ENCODE results near the gene MCRIP1. TPM values are rescaled to one million over a fixed set of nuclear protein-coding genes. Genes with fewer than 3 reads are reported as not detected.

MCRIP1 gene
- total RNA-seq, 3 donors from 2014 or later (not counting 1 experiment from before 2014, with no cell fraction given) = 81.1 to 95.5 (median 84.2) TPM

DNA sequence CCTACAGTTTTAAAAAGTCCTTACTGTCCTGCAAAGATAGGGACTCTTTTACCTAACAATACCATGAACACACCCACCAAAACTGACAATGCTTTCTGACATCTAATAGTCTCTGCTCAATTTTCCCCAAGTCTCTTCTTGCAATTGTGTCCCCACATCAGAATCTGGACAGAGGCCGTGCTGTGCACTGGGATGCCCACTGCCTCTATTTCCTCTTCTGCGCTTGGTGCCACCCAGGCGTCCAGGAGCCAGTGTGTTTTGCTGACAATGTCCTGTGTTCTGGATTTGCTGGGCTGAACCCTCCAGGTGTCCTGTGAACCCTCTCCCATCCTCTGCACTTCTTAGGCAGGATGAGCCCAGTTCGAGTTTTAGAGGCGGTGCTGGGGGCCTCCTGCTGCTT is 44.5 kb upstream of the MCRIP1 start:
- intact Hi-C loops (cut with micrococcal nuclease) = loop anchor here (10.0 kb wide), 1 partner anchor 217 kb away; the partner anchor contains the start of gene FASN
- H3K27ac Mint-ChIP-seq = peak overlapping the region in 1 of 2 donors; percentile 15
- no peaks in the 10 kb centered on the region for H3K9me3 Mint-ChIP-seq

DNA sequence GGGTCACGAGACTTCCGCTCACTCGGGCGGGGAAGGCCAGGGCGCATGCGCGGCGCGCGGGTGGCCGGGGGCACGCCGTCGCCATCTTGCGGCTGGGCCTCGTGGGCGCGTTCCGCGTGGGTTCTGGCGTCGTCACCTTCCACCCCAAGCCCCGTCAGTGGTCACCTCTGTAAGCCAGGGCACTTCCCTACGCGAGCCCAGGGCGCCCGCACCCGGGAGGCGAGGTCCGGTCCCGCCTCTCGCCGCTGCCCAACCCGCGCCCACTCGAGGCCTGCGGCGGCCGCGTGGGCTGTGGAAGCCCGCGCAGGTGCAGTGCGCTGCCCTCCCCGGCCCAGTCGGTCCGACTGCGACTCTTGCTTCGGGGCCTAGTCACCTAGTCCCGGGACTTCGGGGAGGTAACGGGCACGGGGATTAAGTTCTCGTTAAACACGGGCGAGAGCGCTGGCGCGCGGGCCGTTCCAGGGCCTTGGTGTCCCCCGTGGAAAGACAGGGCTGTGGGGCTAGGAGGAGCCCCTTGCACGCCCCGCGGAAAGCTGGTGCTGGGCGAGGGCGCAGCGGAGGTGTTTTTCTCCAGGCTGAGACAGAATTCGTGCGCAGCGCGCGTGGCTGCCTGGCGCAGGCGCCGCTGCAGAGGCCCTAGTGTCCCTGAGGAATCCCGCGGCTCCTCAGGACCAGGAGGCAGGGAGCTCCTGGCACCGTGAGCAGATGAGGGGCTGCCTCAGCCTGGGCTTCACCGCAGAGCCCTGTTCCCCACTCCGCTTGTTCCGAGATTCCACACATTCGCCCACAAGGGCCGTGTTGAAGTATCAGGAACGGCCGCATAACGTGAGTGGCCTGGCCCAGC is 38.5 kb upstream of the MCRIP1 start:
- ATAC-seq = peak in 2 of 3 donors; percentile 25 to 48
- H3K4me1 ChIP-seq (ENCODE audit: control insufficient read depth, insufficient read depth, low read length) = peaks cover 48% of the 10 kb centered on the region
- Mint-ChIP-seq H3K27ac (peak overlapping the region; percentile 85 to 90), H3K9me3 (no peaks in the 10 kb centered on the region), H3K4me3 (peak overlapping the region; percentile 88), H3K27me3 (ENCODE audit: low read depth in 2 of 2) (no peaks in the 10 kb centered on the region), H3K4me1 (peaks cover 14 to 40% of the 10 kb centered on the region in 2 donors), H3K36me3 (no peaks in the 10 kb centered on the region)
- peak overlapping the region; percentile 96 for H3K27ac ChIP-seq (ENCODE audit: low read length)
- TF ChIP-seq, protein P1, sequence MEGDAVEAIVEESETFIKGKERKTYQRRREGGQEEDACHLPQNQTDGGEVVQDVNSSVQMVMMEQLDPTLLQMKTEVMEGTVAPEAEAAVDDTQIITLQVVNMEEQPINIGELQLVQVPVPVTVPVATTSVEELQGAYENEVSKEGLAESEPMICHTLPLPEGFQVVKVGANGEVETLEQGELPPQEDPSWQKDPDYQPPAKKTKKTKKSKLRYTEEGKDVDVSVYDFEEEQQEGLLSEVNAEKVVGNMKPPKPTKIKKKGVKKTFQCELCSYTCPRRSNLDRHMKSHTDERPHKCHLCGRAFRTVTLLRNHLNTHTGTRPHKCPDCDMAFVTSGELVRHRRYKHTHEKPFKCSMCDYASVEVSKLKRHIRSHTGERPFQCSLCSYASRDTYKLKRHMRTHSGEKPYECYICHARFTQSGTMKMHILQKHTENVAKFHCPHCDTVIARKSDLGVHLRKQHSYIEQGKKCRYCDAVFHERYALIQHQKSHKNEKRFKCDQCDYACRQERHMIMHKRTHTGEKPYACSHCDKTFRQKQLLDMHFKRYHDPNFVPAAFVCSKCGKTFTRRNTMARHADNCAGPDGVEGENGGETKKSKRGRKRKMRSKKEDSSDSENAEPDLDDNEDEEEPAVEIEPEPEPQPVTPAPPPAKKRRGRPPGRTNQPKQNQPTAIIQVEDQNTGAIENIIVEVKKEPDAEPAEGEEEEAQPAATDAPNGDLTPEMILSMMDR (IDR thresholded peaks at IDR 0.05) = peak; percentile 38
- H3K27me3 ChIP-seq (ENCODE audit: control insufficient read depth, insufficient read depth, low read length) = no peaks in the 10 kb centered on the region
- peaks cover 25% of the 10 kb centered on the region for H3K36me3 ChIP-seq (ENCODE audit: control insufficient read depth, insufficient read depth, low read length)
- DNase-seq = peak; percentile 96 to 97
- H3K9me3 ChIP-seq (ENCODE audit: control insufficient read depth, insufficient read depth, low read length) = no peaks in the 10 kb centered on the region
- H3K4me3 ChIP-seq (ENCODE audit: low read length) = peak overlapping the region; percentile 87
- WGBS (ENCODE audit: insufficient coverage) = under 1% methylated on average over 86 of the region's 86 CpGs
- intact Hi-C loops (cut with micrococcal nuclease) = loop anchor here (10.0 kb wide), 1 partner anchor 223 kb away; the partner anchor contains the start of gene FASN

More for the DNA sequence above, 44.5 kb upstream of the MCRIP1 start:
- Mint-ChIP-seq H3K4me3 (no peak overlapping the region), H3K27me3 (ENCODE audit: low read depth in 2 of 2) (no peaks in the 10 kb centered on the region), H3K36me3 (peaks cover 5% of the 10 kb centered on the region), H3K4me1 (peaks cover 0 to 6% of the 10 kb centered on the region in 2 donors)
- DNase-seq (no peak), ATAC-seq (no peak)
- TF ChIP-seq, protein P1 (IDR thresholded peaks at IDR 0.05) = no peak
- Histone ChIP-seq H3K36me3 (ENCODE audit: control insufficient read depth, insufficient read depth, low read length) (peaks cover 5% of the 10 kb centered on the region), H3K4me3 (ENCODE audit: low read length) (no peak overlapping the region), H3K27me3 (ENCODE audit: control insufficient read depth, insufficient read depth, low read length) (no peaks in the 10 kb centered on the region), H3K27ac (ENCODE audit: low read length) (no peak overlapping the region), H3K9me3 (ENCODE audit: control insufficient read depth, insufficient read depth, low read length) (no peaks in the 10 kb centered on the region), H3K4me1 (ENCODE audit: control insufficient read depth, insufficient read depth, low read length) (peaks cover 4% of the 10 kb centered on the region)
- 92% methylated on average over 5 of the region's 5 CpGs for WGBS (ENCODE audit: insufficient coverage)

DNA sequence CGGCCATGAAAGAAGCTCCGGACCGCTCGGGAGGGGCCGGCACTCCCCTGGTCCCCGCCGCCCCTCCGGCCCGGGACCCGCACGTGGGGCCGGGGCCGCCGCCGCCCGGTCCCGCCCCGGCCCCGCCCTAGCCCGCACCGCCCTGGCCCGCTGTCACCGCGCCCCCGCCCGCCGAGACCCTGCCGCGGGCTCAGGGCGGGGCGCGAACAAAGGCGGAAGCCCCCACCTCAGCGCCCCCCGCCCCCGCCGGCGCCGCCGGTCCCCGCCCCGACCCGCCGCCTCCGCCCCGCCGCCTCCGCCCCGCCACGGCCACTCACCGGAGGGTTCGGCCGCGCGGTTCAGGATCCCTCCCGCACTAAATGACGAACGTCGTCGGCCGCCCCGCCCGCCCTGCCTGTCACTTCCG is 37.9 kb upstream of the MCRIP1 start, which contains the start of gene ARHGDIA:
ARHGDIA (minus strand) TSS at position 357 of the 406 bp plus-strand sequence. CDS start 1,407 bp downstream, outside the sequence.
- Histone ChIP-seq H3K4me3 (ENCODE audit: low read length) (peak within 1 kb of the TSS; percentile 87), H3K9me3 (ENCODE audit: control insufficient read depth, insufficient read depth, low read length) (no peaks in the 10 kb centered on the region), H3K36me3 (ENCODE audit: control insufficient read depth, insufficient read depth, low read length) (peaks cover 25% of the 10 kb centered on the region), H3K27ac (ENCODE audit: low read length) (peak within 1 kb of the TSS; percentile 96), H3K4me1 (ENCODE audit: control insufficient read depth, insufficient read depth, low read length) (peaks cover 54% of the 10 kb centered on the region), H3K27me3 (ENCODE audit: control insufficient read depth, insufficient read depth, low read length) (no peaks in the 10 kb centered on the region)
- H3K4me3 Mint-ChIP-seq = peak within 1 kb of the TSS; percentile 88
- TF ChIP-seq, protein P1 (IDR thresholded peaks at IDR 0.05) = no peak
- peak within 1 kb of the TSS; percentile 88 to 90 for H3K27ac Mint-ChIP-seq
- under 1% methylated on average over 64 of the region's 64 CpGs for WGBS (ENCODE audit: insufficient coverage)
- intact Hi-C loops (cut with micrococcal nuclease) = loop anchor here (1.0 to 10.0 kb wide), 2 partner anchors 10 to 224 kb away; partner anchors contain the start of gene FASN
- peaks cover 14 to 40% of the 10 kb centered on the region in 2 donors for H3K4me1 Mint-ChIP-seq
- no peak for DNase-seq
- no peaks in the 10 kb centered on the region for H3K27me3 Mint-ChIP-seq (ENCODE audit: low read depth in 2 of 2)
- peak; percentile 63 to 82 (median 74) for ATAC-seq
- no peaks in the 10 kb centered on the region for H3K36me3 Mint-ChIP-seq
- H3K9me3 Mint-ChIP-seq = no peaks in the 10 kb centered on the region

All from natural killer cell (primary cell).